ENCODE measurements around the gene C2CD4A. TPM values are rescaled to one million over a fixed set of nuclear protein-coding genes. Genes with fewer than 3 reads are reported as not detected.

Gene C2CD4A
- total RNA-seq, 2 experiments from 2014 or later = 0.07 TPM; not detected in 1

DNA sequence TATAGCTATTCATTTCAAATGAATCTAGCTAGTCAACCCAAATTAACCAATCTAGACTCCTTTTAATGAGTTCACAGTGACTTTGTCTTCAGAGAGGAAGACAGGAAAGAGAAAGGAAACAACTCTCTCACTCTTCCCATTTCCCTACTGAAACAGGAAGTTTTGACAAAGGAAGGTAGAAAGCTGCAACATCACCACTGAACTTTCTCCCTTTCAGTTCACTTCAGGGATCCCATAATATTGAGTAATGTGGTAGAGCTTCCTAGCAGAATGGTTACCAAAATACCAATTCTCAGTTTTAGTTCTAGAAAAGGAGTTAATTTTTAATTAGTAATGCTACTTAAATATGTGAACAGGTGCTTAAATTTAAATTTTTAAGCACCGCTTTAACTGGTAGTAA is 14.1 kb upstream of the C2CD4A start:
- no peak for ATAC-seq
- CTCF ChIA-PET = interaction anchor here (1.3 kb wide), 1 partner anchor 14 kb away, joined by 5 read pairs; the partner anchor contains the start of gene C2CD4A
- Mint-ChIP-seq H3K4me1 (peaks cover 31% of the 10 kb centered on the region), H3K27me3 (no peaks in the 10 kb centered on the region), H3K36me3 (peaks cover 17% of the 10 kb centered on the region), H3K4me3 (no peak overlapping the region), H3K27ac (no peak overlapping the region), H3K9me3 (ENCODE audit: low read depth) (no peaks in the 10 kb centered on the region)
- DNase-seq = no peak

- peaks cover 20% of the 10 kb centered on the region for H3K36me3 Mint-ChIP-seq
- DNase-seq (no peak), ATAC-seq (no peak)
- H3K9me3 Mint-ChIP-seq (ENCODE audit: low read depth) = no peaks in the 10 kb centered on the region
- H3K4me1 Mint-ChIP-seq = peaks cover 37% of the 10 kb centered on the region
- CTCF ChIA-PET = interaction anchor here (1.3 kb wide), 1 partner anchor 13 kb away, joined by 5 read pairs; the partner anchor contains the start of gene C2CD4A
- no peak overlapping the region for H3K4me3 Mint-ChIP-seq
- no peak overlapping the region for H3K27ac Mint-ChIP-seq
- H3K27me3 Mint-ChIP-seq = no peaks in the 10 kb centered on the region
These were observed 13.2 kb upstream of the C2CD4A start for GRCh38 chr15:62053439-62054085.

- ATAC-seq (no peak), DNase-seq (no peak)
- H3K4me1 Mint-ChIP-seq = peaks cover 37% of the 10 kb centered on the region
- H3K27me3 Mint-ChIP-seq = no peaks in the 10 kb centered on the region
- no peak overlapping the region for H3K4me3 Mint-ChIP-seq
- H3K9me3 Mint-ChIP-seq (ENCODE audit: low read depth) = no peaks in the 10 kb centered on the region
- peaks cover 18% of the 10 kb centered on the region for H3K36me3 Mint-ChIP-seq
- no peak overlapping the region for H3K27ac Mint-ChIP-seq
- CTCF ChIA-PET = no interaction called here
These were observed 11.8 kb upstream of the C2CD4A start for GRCh38 chr15:62054979-62055378.

GRCh38 chr15:62057341-62057980 is 9.3 kb upstream of the C2CD4A start:
- Mint-ChIP-seq H3K27ac (no peak overlapping the region), H3K9me3 (ENCODE audit: low read depth) (no peaks in the 10 kb centered on the region), H3K4me3 (no peak overlapping the region), H3K27me3 (no peaks in the 10 kb centered on the region), H3K36me3 (peaks cover 16% of the 10 kb centered on the region), H3K4me1 (peaks cover 49% of the 10 kb centered on the region)
- ATAC-seq (no peak), DNase-seq (no peak)
- CTCF ChIA-PET = no interaction called here

DNA sequence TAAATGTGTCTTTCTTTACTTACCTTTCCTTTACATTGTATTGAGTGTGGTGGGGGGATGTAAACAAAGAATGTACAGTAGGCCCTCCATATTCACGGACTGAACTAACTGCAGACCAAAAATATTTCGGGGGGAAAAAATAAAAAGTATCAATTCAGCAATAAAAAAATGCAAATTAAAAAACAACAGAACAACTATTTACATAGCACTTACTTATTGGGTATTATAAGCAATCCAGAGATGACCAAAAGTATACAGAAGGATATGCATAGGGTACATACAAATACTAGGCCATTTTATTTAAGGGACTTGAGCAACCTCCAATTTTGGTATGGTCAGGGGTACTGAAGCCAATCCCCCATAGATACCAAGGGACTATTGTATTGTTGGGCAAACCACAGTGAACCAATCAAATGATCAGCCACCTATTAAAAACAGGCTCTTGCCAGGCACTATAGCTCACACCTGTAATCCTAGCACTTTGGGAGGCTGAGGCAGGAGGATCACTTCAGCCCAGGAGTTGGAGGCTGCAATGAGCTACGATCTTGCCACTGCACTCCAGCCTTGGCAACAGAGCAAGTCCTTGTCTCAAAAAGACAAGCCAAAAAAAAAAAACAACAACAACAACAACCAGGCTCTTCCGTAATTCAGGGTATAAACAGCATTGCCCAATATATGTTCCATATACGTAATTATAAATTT is 8.3 kb upstream of the C2CD4A start:
- no peaks in the 10 kb centered on the region for H3K9me3 Mint-ChIP-seq (ENCODE audit: low read depth)
- no peak overlapping the region for H3K27ac Mint-ChIP-seq

GRCh38 chr15:62059108-62059815 is 7.5 kb upstream of the C2CD4A start:
- CTCF ChIA-PET = interaction anchor here (0.9 to 4.6 kb wide), 7 partner anchors 8 to 225 kb away, joined by 3 to 34 read pairs (median 7); no protein-coding TSS in a partner anchor
- DNase-seq = no peak
- H3K4me1 Mint-ChIP-seq = peaks cover 35% of the 10 kb centered on the region
- ATAC-seq = no peak
- peak overlapping the region; percentile 94 for H3K27ac Mint-ChIP-seq
- H3K9me3 Mint-ChIP-seq (ENCODE audit: low read depth) = no peaks in the 10 kb centered on the region
- H3K4me3 Mint-ChIP-seq = peak overlapping the region; percentile 97
- peaks cover 13% of the 10 kb centered on the region for H3K36me3 Mint-ChIP-seq
- peaks cover 6% of the 10 kb centered on the region for H3K27me3 Mint-ChIP-seq

More for the DNA sequence above, 8.3 kb upstream of the C2CD4A start:
- Mint-ChIP-seq H3K27me3 (peaks cover under 1% of the 10 kb centered on the region), H3K4me1 (peaks cover 41% of the 10 kb centered on the region), H3K4me3 (peak overlapping the region; percentile 97), H3K36me3 (peaks cover 13% of the 10 kb centered on the region)
- no peak for DNase-seq
- no peak for ATAC-seq
- CTCF ChIA-PET = interaction anchor here (0.9 to 4.6 kb wide), 3 partner anchors 9 to 48 kb away, joined by 4 to 34 read pairs (median 11); no protein-coding TSS in a partner anchor

- H3K27ac Mint-ChIP-seq = peak overlapping the region; percentile 94
- no peaks in the 10 kb centered on the region for H3K9me3 Mint-ChIP-seq (ENCODE audit: low read depth)
- peak overlapping the region; percentile 97 for H3K4me3 Mint-ChIP-seq
- H3K27me3 Mint-ChIP-seq = peaks cover 6% of the 10 kb centered on the region
- ATAC-seq (peak; percentile 78), DNase-seq (peak; percentile 89)
- CTCF ChIA-PET = interaction anchor here (1.1 to 4.6 kb wide), 12 partner anchors 9 to 226 kb away, joined by 3 to 34 read pairs (median 6); no protein-coding TSS in a partner anchor
- H3K4me1 Mint-ChIP-seq = peaks cover 32% of the 10 kb centered on the region
- H3K36me3 Mint-ChIP-seq = peaks cover 10% of the 10 kb centered on the region
These were observed 7.0 kb upstream of the C2CD4A start for GRCh38 chr15:62059816-62060112.

DNA sequence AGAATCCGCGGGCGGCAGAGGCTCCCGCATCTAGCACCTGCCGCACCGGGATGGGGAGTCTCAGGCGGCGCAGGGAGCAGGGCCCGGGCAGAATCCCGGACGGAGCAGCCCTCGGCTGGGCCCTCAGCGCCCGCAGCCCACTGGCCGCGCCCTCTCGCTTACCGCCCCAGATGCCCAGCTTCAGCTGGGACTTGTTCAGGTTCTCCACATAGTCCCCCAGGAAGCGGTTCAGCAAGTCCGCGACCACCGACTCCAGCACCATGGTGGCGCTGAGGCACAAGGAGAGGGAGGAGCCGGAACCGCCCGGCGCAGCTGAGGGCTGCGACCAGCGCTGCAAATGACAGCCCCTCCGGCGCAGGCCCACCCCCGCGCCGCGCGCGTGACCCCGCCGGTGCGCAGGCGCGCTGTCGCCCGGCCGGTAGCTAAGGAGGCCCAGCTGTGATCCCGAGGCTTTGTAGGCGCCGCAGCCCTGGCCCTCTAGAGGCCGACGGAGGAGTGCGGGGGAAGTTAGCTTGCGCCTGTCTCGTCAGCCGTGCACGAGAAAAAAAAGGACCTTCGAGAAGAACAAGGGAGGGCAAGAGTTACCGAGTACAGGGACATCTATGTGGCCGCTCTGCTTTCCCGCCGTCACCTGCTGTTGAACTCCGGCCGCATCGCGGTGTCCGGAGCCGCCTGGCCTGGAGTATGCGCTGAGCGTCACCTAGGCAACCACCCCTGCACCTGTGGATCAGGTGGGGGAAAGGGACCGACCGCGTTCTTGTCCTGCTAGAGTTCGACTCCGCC is 6.5 kb upstream of the C2CD4A start, which contains the start of gene VPS13C:
Gene VPS13C, minus strand, starts transcription at position 335 of the 783 bp plus-strand sequence. Its CDS starts 73 bp downstream, at position 262.
- H3K27ac Mint-ChIP-seq = peak within 1 kb of the TSS; percentile 94
- no peaks in the 10 kb centered on the region for H3K9me3 Mint-ChIP-seq (ENCODE audit: low read depth)
- peak within 1 kb of the TSS; percentile 97 for H3K4me3 Mint-ChIP-seq
- peak; percentile 95 for DNase-seq
- H3K36me3 Mint-ChIP-seq = peaks cover 10% of the 10 kb centered on the region
- ATAC-seq = peak; percentile 96
- CTCF ChIA-PET = interaction anchor here (0.9 to 4.6 kb wide), 20 partner anchors 10 to 226 kb away, joined by 3 to 34 read pairs (median 4); partner anchors contain the start of gene C2CD4B
- H3K4me1 Mint-ChIP-seq = peaks cover 32% of the 10 kb centered on the region
- peaks cover 8% of the 10 kb centered on the region for H3K27me3 Mint-ChIP-seq

DNA sequence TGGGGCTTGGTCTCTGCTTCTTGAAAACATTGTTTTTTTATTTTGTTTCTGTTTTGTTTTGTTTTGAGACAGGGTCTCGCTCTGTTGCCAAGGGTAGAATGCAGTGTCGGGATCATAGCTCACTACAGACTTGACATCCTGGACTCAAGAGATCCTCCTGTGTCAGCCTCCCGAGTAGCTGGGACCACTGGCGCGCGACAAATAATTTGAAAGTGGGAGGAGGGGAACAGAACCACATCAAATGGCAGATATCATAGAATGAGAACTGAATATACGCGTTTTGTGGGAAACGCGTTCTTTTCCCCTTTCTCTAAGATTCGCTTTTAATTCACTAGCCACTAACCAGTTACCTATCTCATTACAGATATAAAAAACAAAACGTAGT is 5.9 kb upstream of the C2CD4A start:
- Mint-ChIP-seq H3K9me3 (ENCODE audit: low read depth) (no peaks in the 10 kb centered on the region), H3K27ac (peak overlapping the region; percentile 94), H3K4me1 (peaks cover 27% of the 10 kb centered on the region), H3K36me3 (peaks cover 10% of the 10 kb centered on the region), H3K27me3 (peaks cover 11% of the 10 kb centered on the region), H3K4me3 (peak overlapping the region; percentile 97)
- CTCF ChIA-PET = interaction anchor here (0.9 to 4.6 kb wide), 20 partner anchors 10 to 227 kb away, joined by 3 to 34 read pairs (median 4); partner anchors contain the start of gene C2CD4B
- ATAC-seq (peak; percentile 3), DNase-seq (no peak)

- peaks cover 34% of the 10 kb centered on the region for H3K27me3 Mint-ChIP-seq
- no peak overlapping the region for H3K27ac Mint-ChIP-seq
- no peak for ATAC-seq
- H3K36me3 Mint-ChIP-seq = peaks cover 3% of the 10 kb centered on the region
- H3K9me3 Mint-ChIP-seq (ENCODE audit: low read depth) = no peaks in the 10 kb centered on the region
- no peak overlapping the region for H3K4me3 Mint-ChIP-seq
- DNase-seq = no peak
- CTCF ChIA-PET = interaction anchor here (0.6 to 1.2 kb wide), 2 partner anchors 195 to 230 kb away, joined by 3 read pairs; no protein-coding TSS in a partner anchor
- H3K4me1 Mint-ChIP-seq = peaks cover 33% of the 10 kb centered on the region
These were observed 2.7 kb upstream of the C2CD4A start for GRCh38 chr15:62063825-62064635.

DNA sequence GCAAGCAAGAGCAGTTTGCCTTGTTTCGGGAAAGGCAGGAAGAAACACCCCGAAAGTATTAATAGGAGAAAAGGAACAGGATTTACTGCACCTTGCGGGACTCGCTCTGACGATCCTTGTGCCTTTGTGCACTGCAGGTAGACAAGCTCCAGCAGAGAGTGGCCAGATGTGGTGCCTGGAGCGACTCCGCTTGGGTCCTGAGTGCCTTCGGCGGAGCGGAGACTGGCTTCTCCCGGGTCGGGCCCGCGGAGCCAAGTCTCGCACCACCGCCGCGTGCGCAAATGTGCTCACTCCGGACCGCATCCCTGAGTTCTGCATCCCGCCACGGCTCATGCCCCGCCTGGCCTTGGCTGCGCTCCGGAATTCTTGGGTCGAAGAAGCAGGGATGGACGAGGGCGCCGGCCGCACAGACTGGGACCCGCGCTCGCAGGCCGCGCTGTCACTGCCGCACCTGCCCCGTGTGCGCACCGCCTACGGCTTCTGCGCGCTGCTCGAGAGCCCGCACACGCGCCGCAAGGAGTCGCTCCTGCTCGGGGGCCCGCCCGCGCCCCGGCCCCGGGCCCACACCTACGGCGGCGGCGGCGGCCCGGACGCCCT is 769 bp downstream of the C2CD4A start:
- Mint-ChIP-seq H3K4me1 (peaks cover 19% of the 10 kb centered on the region), H3K27ac (no peak overlapping the region), H3K36me3 (no peaks in the 10 kb centered on the region), H3K9me3 (ENCODE audit: low read depth) (no peaks in the 10 kb centered on the region), H3K4me3 (peak overlapping the region; percentile 74), H3K27me3 (peaks cover 39% of the 10 kb centered on the region)
- CTCF ChIA-PET = interaction anchor here (0.8 to 1.4 kb wide), 7 partner anchors 8 to 234 kb away, joined by 3 to 5 read pairs (median 4); no protein-coding TSS in a partner anchor
- DNase-seq = no peak
- ATAC-seq = peak; percentile 73
